GM12878 (cell line): ENCODE data around the gene TLL1. TPM values are rescaled to one million over a fixed set of nuclear protein-coding genes. Genes with fewer than 3 reads are reported as not detected.

Experiments used
- BCL11A ChIP-seq: IDR thresholded peaks from 2 replicates; pipeline ENCODE4 v1.6.1; 2011; ENCODE audit warnings: low read depth, low read length
- RCOR1 ChIP-seq: conservative IDR thresholded peaks from 2 replicates; pipeline ENCODE4 v1.6.1; 2012; ENCODE audit warnings: low read depth, low read length, improper control_type of control experiment
- polyA plus RNA-seq, 11 experiments: library from polyadenylated mRNA; depleted of rRNA in 4 of 11; unstranded in 6 of 11; stranded (reverse) in 5 of 11; fragments of >200 nt; fragmentation: Nextera tagmentation in 4 of 11; fragmentation: Illumina TruSeq in 1 of 11; extraction: Ambion mirVana in 4 of 11; extraction: Trizol in 1 of 11; gene quantifications; 1 replicate in 1 of 11; 2 replicates in 10 of 11; pipeline versions ENCODE4 v1.2.1 to v1.2.3, GENCODE V29; 2011 to 2016; ENCODE audit warnings: inconsistent platforms in 2 of 11, missing spikeins in 2 of 11, low read depth in 1 of 11
- small RNA-seq: library from RNA; depleted of rRNA; stranded (forward); fragments of <200 nt; gene quantifications from one replicate; pipeline ENCODE3, GENCODE V24; 2014
- total RNA-seq, 4 experiments: library from RNA; depleted of rRNA in 3 of 4; stranded (reverse); fragments of >200 nt in 3 of 4; fragmentation: Illumina TruSeq in 1 of 4; extraction: Trizol in 1 of 4; gene quantifications; 2 replicates each; pipeline versions ENCODE4 v1.2.1 to v1.2.3, GENCODE V29; 2013 to 2021
- TF ChIP-seq, protein P1 (sequence below): IDR thresholded peaks from 2 replicates; pipeline ENCODE4 v1.6.1; 2011; ENCODE audit warnings: low read depth, mild to moderate bottlenecking, low read length, moderate library complexity, borderline replicate concordance; ENCODE audit errors: extremely low read depth

Gene TLL1
- total and polyA plus RNA-seq, 10 of the 15 experiments (the other 5 are each of a cell fraction or from before 2014, with no cell fraction given): 0.02 to 0.31 (median 0.05) TPM; not detected in 2

DNA sequence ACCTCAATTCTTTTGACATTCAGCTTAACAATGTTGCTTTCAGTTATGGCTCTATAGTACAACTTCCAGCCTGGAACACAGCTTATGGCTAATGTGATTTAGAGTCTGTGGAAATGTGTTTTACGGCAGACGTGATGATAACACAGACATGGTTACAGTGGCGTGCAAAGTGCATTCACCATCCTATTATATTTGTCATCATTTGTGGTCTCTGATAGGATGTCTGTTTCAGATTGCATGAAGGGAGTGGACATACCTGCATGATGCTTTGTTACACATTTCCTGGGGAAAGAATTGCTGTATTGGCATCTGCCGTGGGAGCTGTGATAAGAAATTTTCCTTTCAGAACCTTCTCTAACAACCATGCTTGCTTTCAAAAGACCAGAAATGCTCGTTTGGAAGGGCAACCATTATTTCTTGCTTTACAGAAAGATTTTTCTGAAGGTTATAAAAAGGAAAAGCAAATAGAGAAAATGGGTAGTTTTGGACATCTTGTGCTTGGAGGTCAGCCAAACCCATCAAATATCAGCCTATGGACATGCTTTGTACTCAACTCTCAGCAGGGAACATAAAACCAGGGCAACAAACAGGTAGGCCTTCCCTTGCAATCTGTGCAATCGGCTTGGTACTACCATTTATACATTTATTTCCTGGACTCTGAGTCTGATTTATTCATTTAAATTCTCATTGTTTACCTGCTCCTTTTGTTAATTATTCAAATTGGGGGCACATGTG, 273.9 kb downstream of the TLL1 start (continued):
- TF ChIP-seq, protein P1, sequence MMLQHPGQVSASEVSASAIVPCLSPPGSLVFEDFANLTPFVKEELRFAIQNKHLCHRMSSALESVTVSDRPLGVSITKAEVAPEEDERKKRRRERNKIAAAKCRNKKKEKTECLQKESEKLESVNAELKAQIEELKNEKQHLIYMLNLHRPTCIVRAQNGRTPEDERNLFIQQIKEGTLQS: no peak
- TF ChIP-seq RCOR1: no peak
- TF ChIP-seq BCL11A: no peak

Small RNAs within 50 kb of the gene (small RNA-seq; reads per million reads assigned to genes)
- not detected for gene RNA5SP170
